A673 (cell line): ENCODE measurements around the gene MYT1. TPM values are rescaled to one million over a fixed set of nuclear protein-coding genes. Genes with fewer than 3 reads are reported as not detected.

Experiments
- BruUV-seq: library from RNA; stranded (reverse); fragments of 400-500 nt; replicated peaks from 2 replicates; lab custom pipeline; 2021; lab: Mats Ljungman, UMichigan
- CTCF ChIA-PET: fragments of 300-600 bp; sonication (Branson Sonifier 250); formaldehyde crosslinking; loops from one replicate; lab custom pipeline; 2022; ENCODE audit warnings: antibody characterized with exemption; lab: Charles Lee
- POLR2A ChIA-PET: fragments of 300-600 bp; sonication (Branson Sonifier 250); formaldehyde crosslinking; loops from one replicate; lab custom pipeline; 2022; ENCODE audit warnings: antibody characterized with exemption; ENCODE audit not compliant: low non-redundant PET; lab: Charles Lee
- DNase-seq: peaks from one replicate; pipeline ENCODE4 v3.0.0-alpha.2; 2015; ENCODE audit warnings: low spot score
- H3K27ac ChIP-seq: fragments of 200-600 bp; sonication (generic); 2 replicates; pipeline ENCODE4 v1.5.1; 2016; ENCODE audit warnings: mixed run types, low read depth, mild to moderate bottlenecking, mixed read lengths, antibody characterized with exemption, low read length; ENCODE audit not compliant: poor library complexity, severe bottlenecking
- H3K27me3 ChIP-seq: fragments of 200-600 bp; sonication (generic); replicated peaks from 2 replicates; pipeline ENCODE4 v1.6.1; 2017; ENCODE audit warnings: mixed run types, low read depth, mild to moderate bottlenecking, mixed read lengths, antibody characterized with exemption, low read length; ENCODE audit not compliant: insufficient read depth, poor library complexity
- H3K36me3 ChIP-seq: fragments of 200-600 bp; sonication (generic); 2 replicates; pipeline ENCODE4 v1.6.1; 2016; ENCODE audit warnings: mixed run types, mild to moderate bottlenecking, mixed read lengths, antibody characterized with exemption, low read length; ENCODE audit not compliant: insufficient read depth, poor library complexity, severe bottlenecking
- H3K4me1 ChIP-seq: fragments of 200-600 bp; sonication (generic); 2 replicates; pipeline ENCODE4 v1.6.1; 2017; ENCODE audit warnings: mixed run types, mild to moderate bottlenecking, mixed read lengths, antibody characterized with exemption, low read length; ENCODE audit not compliant: insufficient read depth, poor library complexity, severe bottlenecking
- H3K4me3 ChIP-seq: fragments of 200-600 bp; sonication (generic); 2 replicates; pipeline ENCODE4 v1.5.1; 2016; ENCODE audit warnings: low read depth, mixed run types, mild to moderate bottlenecking, mixed read lengths, low read length; ENCODE audit not compliant: poor library complexity, severe bottlenecking
- H3K9me3 ChIP-seq: fragments of 200-600 bp; sonication (generic); 2 replicates; pipeline ENCODE4 v1.6.1; 2016; ENCODE audit warnings: mixed run types, low read depth, mild to moderate bottlenecking, mixed read lengths, antibody characterized with exemption, low read length; ENCODE audit not compliant: poor library complexity, severe bottlenecking
- EZH2 ChIP-seq: fragments of 200-600 bp; sonication (generic); IDR thresholded peaks from 2 replicates; pipeline ENCODE4 v1.6.1; 2017; ENCODE audit warnings: borderline replicate concordance, low read depth, mild to moderate bottlenecking, mixed read lengths, antibody characterized with exemption, low read length; ENCODE audit not compliant: poor library complexity, severe bottlenecking
- intact Hi-C: fragments of 100-400 bp; cut with micrococcal nuclease; formaldehyde crosslinking; loops from one replicate; pipeline ENCODE4 v1.10.0; 2022; ENCODE audit not compliant: unreplicated experiment
- total RNA-seq: library from RNA; stranded (reverse); gene quantifications from 2 replicates; pipeline ENCODE4 v1.2.3, GENCODE V29; 2021
- TF ChIP-seq, protein P1 (sequence below): fragments of 300-800, 200-600 bp; sonication (generic); conservative IDR thresholded peaks from 2 replicates; pipeline ENCODE4 v1.5.1; 2017; ENCODE audit warnings: low read depth, mild to moderate bottlenecking, antibody characterized with exemption, low read length, moderate library complexity, mixed read lengths

Gene MYT1
- total RNA-seq, 1 experiment from 2014 or later: not detected

DNA sequence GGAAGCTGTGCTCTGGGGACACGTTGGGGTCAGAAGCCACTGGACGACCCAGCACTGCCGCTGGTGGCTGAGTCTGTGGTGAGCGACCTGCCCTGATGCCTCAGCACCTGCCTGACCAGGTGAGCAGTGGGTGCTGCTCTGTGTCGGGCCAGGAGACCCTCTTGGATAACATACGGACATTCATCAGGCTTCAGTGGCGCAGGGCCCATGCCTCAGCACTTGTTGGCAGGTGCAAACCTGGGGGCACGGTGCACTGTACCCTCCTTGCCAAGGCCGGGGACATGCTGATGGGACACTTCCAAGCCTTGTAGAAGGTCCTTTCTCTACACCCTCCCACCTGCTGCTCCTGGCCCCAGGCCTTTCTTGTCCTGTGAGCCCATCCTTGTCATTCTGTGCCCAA, 34.1 kb downstream of the MYT1 start:
- no peak for TF ChIP-seq EZH2
- TF ChIP-seq, protein P1, sequence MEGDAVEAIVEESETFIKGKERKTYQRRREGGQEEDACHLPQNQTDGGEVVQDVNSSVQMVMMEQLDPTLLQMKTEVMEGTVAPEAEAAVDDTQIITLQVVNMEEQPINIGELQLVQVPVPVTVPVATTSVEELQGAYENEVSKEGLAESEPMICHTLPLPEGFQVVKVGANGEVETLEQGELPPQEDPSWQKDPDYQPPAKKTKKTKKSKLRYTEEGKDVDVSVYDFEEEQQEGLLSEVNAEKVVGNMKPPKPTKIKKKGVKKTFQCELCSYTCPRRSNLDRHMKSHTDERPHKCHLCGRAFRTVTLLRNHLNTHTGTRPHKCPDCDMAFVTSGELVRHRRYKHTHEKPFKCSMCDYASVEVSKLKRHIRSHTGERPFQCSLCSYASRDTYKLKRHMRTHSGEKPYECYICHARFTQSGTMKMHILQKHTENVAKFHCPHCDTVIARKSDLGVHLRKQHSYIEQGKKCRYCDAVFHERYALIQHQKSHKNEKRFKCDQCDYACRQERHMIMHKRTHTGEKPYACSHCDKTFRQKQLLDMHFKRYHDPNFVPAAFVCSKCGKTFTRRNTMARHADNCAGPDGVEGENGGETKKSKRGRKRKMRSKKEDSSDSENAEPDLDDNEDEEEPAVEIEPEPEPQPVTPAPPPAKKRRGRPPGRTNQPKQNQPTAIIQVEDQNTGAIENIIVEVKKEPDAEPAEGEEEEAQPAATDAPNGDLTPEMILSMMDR: no peak
- DNase-seq: no peak
- no TSS peak for BruUV-seq
- intact Hi-C loops: no loop called here
- CTCF ChIA-PET: no interaction called here
- POLR2A ChIA-PET: no interaction called here
- Histone ChIP-seq H3K27ac (no peak overlapping the region), H3K27me3 (peaks cover 51% of the 10 kb centered on the region), H3K9me3 (no peaks in the 10 kb centered on the region), H3K4me3 (no peak overlapping the region), H3K4me1 (no peaks in the 10 kb centered on the region), H3K36me3 (no peaks in the 10 kb centered on the region)

DNA sequence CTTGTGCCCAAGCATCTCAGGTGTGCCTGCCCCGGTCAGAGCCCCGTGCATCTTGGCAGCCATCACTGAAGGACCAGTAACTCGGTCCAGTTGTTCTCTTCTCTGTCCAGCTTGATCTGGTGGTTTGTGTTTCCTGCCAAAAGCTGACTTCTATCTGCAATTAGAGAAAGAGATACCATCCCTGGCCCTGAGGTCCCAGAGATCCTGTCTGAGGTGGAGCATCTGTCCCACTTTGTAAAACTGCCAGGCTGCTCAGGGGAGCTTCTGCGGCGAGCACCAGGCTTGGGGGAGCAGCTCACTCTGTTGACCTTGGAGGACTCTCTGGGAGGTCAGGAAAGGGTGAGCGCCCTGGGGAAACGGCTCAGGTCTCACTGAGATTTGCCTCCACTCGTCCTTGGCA, 35.1 kb downstream of the MYT1 start:
- TF ChIP-seq, protein P1: no peak
- no peak for TF ChIP-seq EZH2
- no TSS peak for BruUV-seq
- POLR2A ChIA-PET: no interaction called here
- intact Hi-C loops: no loop called here
- H3K27me3 ChIP-seq: peaks cover 42% of the 10 kb centered on the region
- H3K4me1 ChIP-seq: no peaks in the 10 kb centered on the region
- no peaks in the 10 kb centered on the region for H3K9me3 ChIP-seq
- H3K27ac ChIP-seq: no peak overlapping the region
- CTCF ChIA-PET: no interaction called here
- no peaks in the 10 kb centered on the region for H3K36me3 ChIP-seq
- DNase-seq: no peak
- no peak overlapping the region for H3K4me3 ChIP-seq

DNA sequence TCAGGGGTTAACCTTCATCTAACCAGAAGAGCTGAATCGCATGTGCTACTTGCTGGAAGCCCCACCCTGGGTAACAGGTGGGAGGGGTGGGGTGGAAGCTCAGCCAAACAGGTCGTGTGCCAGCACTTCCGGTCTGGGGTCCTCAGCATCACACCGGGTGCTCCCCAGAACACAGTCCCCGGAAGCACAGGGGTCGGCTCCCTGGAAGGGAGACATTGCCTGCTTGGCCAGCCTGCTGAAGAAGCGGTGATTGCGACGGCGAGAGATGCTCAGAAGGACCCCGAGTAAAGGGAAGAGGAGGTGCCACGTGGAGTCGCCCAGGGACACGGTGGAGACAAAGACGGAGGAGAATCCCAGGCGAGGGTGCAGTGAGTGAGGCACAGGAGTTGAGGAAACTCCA, 36.5 kb downstream of the MYT1 start:
- POLR2A ChIA-PET: no interaction called here
- TF ChIP-seq, protein P1: no peak
- no peak for TF ChIP-seq EZH2
- H3K4me1 ChIP-seq: no peaks in the 10 kb centered on the region
- CTCF ChIA-PET: no interaction called here
- no peak overlapping the region for H3K27ac ChIP-seq
- H3K36me3 ChIP-seq: no peaks in the 10 kb centered on the region
- no peak overlapping the region for H3K4me3 ChIP-seq
- intact Hi-C loops: no loop called here
- no peak for DNase-seq
- no TSS peak for BruUV-seq
- H3K9me3 ChIP-seq: no peaks in the 10 kb centered on the region
- peaks cover 37% of the 10 kb centered on the region for H3K27me3 ChIP-seq
